ENCODE results near the gene UGT1A8.

The UGT1A8 gene

GRCh38 chr2:233761040-233761769 lies 143.8 kb downstream of the UGT1A8 start:
- DNase-seq (ENCODE audit: low read depth in 3 of 3, low spot score in 1 of 3), result no peak

- DNase-seq (ENCODE audit: low read depth in 3 of 3, low spot score in 1 of 3), result no peak
Observed at GRCh38 chr2:233764264-233764663, 146.8 kb downstream of the UGT1A8 start.

GRCh38 chr2:233764761-233765160 lies 147.3 kb downstream of the UGT1A8 start:
- no peak for DNase-seq (ENCODE audit: low read depth in 3 of 3, low spot score in 1 of 3)

GRCh38 chr2:233766416-233766815 lies 149.0 kb downstream of the UGT1A8 start:
- DNase-seq (ENCODE audit: low read depth in 3 of 3, low spot score in 1 of 3), result no peak

- DNase-seq (ENCODE audit: low read depth in 3 of 3, low spot score in 1 of 3), result no peak
Observed at GRCh38 chr2:233768076-233768475, 150.6 kb downstream of the UGT1A8 start.

GRCh38 chr2:233769260-233769659 lies 151.8 kb downstream of the UGT1A8 start:
- no peak for DNase-seq (ENCODE audit: low read depth in 3 of 3, low spot score in 1 of 3)

- DNase-seq (ENCODE audit: low read depth in 3 of 3, low spot score in 1 of 3), result no peak
Observed at GRCh38 chr2:233772153-233772552, 154.7 kb downstream of the UGT1A8 start.

- no peak for DNase-seq (ENCODE audit: low read depth in 3 of 3, low spot score in 1 of 3)
Observed at GRCh38 chr2:233772583-233772982, 155.2 kb downstream of the UGT1A8 start.

GRCh38 chr2:233773854-233774253 lies 156.4 kb downstream of the UGT1A8 start:
- DNase-seq (ENCODE audit: low read depth in 3 of 3, low spot score in 1 of 3), result no peak

GRCh38 chr2:233775414-233775813 lies 158.0 kb downstream of the UGT1A8 start:
- no peak for DNase-seq (ENCODE audit: low read depth in 3 of 3, low spot score in 1 of 3)

- no peak for DNase-seq (ENCODE audit: low read depth in 3 of 3, low spot score in 1 of 3)
Observed at GRCh38 chr2:233778030-233778429, 160.6 kb downstream of the UGT1A8 start, which contains the start of gene MROH2A. Gene MROH2A (plus strand): TSS chr2:233778330. CDS start chr2:233779359, 1,029 bp downstream.

- no peak for DNase-seq (ENCODE audit: low read depth in 3 of 3, low spot score in 1 of 3)
Observed at GRCh38 chr2:233779722-233780121, 162.3 kb downstream of the UGT1A8 start.

- no peak for DNase-seq (ENCODE audit: low read depth in 3 of 3, low spot score in 1 of 3)
Observed at GRCh38 chr2:233780771-233781170, 163.3 kb downstream of the UGT1A8 start.

- DNase-seq (ENCODE audit: low read depth in 3 of 3, low spot score in 1 of 3), result no peak
Observed at GRCh38 chr2:233789554-233789953, 172.1 kb downstream of the UGT1A8 start.

- DNase-seq (ENCODE audit: low read depth in 3 of 3, low spot score in 1 of 3), result no peak
Observed at GRCh38 chr2:233791151-233791882, 173.9 kb downstream of the UGT1A8 start.

GRCh38 chr2:233791883-233792329 lies 174.5 kb downstream of the UGT1A8 start:
- no peak for DNase-seq (ENCODE audit: low read depth in 3 of 3, low spot score in 1 of 3)

GRCh38 chr2:233792720-233793119 lies 175.3 kb downstream of the UGT1A8 start:
- no peak for DNase-seq (ENCODE audit: low read depth in 3 of 3, low spot score in 1 of 3)

GRCh38 chr2:233793465-233794127 lies 176.2 kb downstream of the UGT1A8 start:
- DNase-seq (ENCODE audit: low read depth in 3 of 3, low spot score in 1 of 3), result no peak

GRCh38 chr2:233794128-233794658 lies 176.8 kb downstream of the UGT1A8 start:
- no peak for DNase-seq (ENCODE audit: low read depth in 3 of 3, low spot score in 1 of 3)

GRCh38 chr2:233795735-233796171 lies 178.3 kb downstream of the UGT1A8 start:
- no peak for DNase-seq (ENCODE audit: low read depth in 3 of 3, low spot score in 1 of 3)

GRCh38 chr2:233796254-233796653 lies 178.8 kb downstream of the UGT1A8 start:
- no peak for DNase-seq (ENCODE audit: low read depth in 3 of 3, low spot score in 1 of 3)
